ENCODE data around the gene ANK3.

GRCh38 chr10:60338786-60339185 lies 50.9 kb downstream of the ANK3 start:
- TF ChIP-seq CTCF (IDR thresholded peaks at IDR 0.05 in 8 of 11, conservative IDR thresholded peaks at IDR 0.05 in 3 of 11) (no peak), POLR2A (IDR thresholded peaks at IDR 0.05) (no peak)

Data from spleen (tissue), 7 donors.